ENCODE measurements around the gene ZNF417. TPM values are rescaled to one million over a fixed set of nuclear protein-coding genes. Genes with fewer than 3 reads are reported as not detected.

The ZNF417 gene
- total and polyA plus RNA-seq, 2 experiments from 2014 or later, result 6.0 to 19.4 TPM

DNA sequence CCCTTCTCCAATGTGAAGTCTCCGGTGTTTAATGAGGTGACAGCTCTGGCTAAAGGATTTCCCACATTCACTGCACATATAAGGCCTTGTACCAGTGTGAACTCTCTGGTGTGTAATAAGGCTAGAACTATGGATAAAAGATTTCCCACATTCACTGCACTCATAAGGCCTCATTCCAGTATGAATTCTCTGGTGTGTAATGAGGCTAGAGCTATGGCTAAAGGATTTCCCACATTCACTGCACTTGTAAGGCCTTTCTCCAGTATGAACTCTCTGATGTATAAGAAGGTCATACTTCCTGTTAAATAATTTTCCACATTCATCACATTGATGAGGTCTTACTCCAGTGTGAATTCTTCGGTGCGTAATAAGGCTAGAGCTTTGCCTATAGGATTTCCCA lies 25.2 kb upstream of the ZNF417 start:
- H3K27ac Mint-ChIP-seq, result no peak overlapping the region
- no peak overlapping the region for H2AFZ ChIP-seq
- peaks cover 21% of the 10 kb centered on the region for H4K20me1 ChIP-seq (replicated peaks; ENCODE audit: insufficient read depth)
- no peak overlapping the region for H3K4me3 ChIP-seq
- H3K36me3 ChIP-seq (ENCODE audit: insufficient read depth), result peaks cover 15% of the 10 kb centered on the region; the same call in 1 of the 2 replicates
- H3F3A ChIP-seq (replicated peaks; ENCODE audit: low read depth), result 0 out of 2 replicates have a peak, but pooled peaks cover 1% of the 10 kb centered on the region
- H3K27ac ChIP-seq (ENCODE audit: low read depth), result no peak overlapping the region
- peaks cover 6% of the 10 kb centered on the region for H3K27me3 Mint-ChIP-seq (ENCODE audit: insufficient read depth, low read depth, poor library complexity)
- H3K79me2 ChIP-seq (replicated peaks; ENCODE audit: insufficient read depth), result peaks cover 56% of the 10 kb centered on the region
- H3K9me3 Mint-ChIP-seq, result no peaks in the 10 kb centered on the region; the same call in 2 of the 3 replicates
- H3K9me2 ChIP-seq (ENCODE audit: insufficient read depth), result no peaks in the 10 kb centered on the region
- H3K4me2 ChIP-seq, result no peak overlapping the region
- no peak for DNase-seq (ENCODE audit: low spot score)
- peaks cover 10% of the 10 kb centered on the region for H3K4me1 Mint-ChIP-seq
- ATAC-seq, result no peak
- no peak overlapping the region for H3K4me3 Mint-ChIP-seq
- H3K27me3 ChIP-seq (ENCODE audit: insufficient read depth), result no peaks in the 10 kb centered on the region
- H3K4me1 ChIP-seq (ENCODE audit: insufficient read depth), result peaks cover 6% of the 10 kb centered on the region
- TF ChIP-seq, protein P1, sequence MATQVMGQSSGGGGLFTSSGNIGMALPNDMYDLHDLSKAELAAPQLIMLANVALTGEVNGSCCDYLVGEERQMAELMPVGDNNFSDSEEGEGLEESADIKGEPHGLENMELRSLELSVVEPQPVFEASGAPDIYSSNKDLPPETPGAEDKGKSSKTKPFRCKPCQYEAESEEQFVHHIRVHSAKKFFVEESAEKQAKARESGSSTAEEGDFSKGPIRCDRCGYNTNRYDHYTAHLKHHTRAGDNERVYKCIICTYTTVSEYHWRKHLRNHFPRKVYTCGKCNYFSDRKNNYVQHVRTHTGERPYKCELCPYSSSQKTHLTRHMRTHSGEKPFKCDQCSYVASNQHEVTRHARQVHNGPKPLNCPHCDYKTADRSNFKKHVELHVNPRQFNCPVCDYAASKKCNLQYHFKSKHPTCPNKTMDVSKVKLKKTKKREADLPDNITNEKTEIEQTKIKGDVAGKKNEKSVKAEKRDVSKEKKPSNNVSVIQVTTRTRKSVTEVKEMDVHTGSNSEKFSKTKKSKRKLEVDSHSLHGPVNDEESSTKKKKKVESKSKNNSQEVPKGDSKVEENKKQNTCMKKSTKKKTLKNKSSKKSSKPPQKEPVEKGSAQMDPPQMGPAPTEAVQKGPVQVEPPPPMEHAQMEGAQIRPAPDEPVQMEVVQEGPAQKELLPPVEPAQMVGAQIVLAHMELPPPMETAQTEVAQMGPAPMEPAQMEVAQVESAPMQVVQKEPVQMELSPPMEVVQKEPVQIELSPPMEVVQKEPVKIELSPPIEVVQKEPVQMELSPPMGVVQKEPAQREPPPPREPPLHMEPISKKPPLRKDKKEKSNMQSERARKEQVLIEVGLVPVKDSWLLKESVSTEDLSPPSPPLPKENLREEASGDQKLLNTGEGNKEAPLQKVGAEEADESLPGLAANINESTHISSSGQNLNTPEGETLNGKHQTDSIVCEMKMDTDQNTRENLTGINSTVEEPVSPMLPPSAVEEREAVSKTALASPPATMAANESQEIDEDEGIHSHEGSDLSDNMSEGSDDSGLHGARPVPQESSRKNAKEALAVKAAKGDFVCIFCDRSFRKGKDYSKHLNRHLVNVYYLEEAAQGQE (IDR thresholded peaks at IDR 0.05; ENCODE audit: unreplicated experiment), result no peak
- no peak for TF ChIP-seq NANOG (IDR thresholded peaks at IDR 0.05; ENCODE audit: borderline replicate concordance)
- no peak for TF ChIP-seq CREB1 (CRISPR knock-in tag; IDR thresholded peaks at IDR 0.05; ENCODE audit: low read depth)
- TF ChIP-seq, protein P2, sequence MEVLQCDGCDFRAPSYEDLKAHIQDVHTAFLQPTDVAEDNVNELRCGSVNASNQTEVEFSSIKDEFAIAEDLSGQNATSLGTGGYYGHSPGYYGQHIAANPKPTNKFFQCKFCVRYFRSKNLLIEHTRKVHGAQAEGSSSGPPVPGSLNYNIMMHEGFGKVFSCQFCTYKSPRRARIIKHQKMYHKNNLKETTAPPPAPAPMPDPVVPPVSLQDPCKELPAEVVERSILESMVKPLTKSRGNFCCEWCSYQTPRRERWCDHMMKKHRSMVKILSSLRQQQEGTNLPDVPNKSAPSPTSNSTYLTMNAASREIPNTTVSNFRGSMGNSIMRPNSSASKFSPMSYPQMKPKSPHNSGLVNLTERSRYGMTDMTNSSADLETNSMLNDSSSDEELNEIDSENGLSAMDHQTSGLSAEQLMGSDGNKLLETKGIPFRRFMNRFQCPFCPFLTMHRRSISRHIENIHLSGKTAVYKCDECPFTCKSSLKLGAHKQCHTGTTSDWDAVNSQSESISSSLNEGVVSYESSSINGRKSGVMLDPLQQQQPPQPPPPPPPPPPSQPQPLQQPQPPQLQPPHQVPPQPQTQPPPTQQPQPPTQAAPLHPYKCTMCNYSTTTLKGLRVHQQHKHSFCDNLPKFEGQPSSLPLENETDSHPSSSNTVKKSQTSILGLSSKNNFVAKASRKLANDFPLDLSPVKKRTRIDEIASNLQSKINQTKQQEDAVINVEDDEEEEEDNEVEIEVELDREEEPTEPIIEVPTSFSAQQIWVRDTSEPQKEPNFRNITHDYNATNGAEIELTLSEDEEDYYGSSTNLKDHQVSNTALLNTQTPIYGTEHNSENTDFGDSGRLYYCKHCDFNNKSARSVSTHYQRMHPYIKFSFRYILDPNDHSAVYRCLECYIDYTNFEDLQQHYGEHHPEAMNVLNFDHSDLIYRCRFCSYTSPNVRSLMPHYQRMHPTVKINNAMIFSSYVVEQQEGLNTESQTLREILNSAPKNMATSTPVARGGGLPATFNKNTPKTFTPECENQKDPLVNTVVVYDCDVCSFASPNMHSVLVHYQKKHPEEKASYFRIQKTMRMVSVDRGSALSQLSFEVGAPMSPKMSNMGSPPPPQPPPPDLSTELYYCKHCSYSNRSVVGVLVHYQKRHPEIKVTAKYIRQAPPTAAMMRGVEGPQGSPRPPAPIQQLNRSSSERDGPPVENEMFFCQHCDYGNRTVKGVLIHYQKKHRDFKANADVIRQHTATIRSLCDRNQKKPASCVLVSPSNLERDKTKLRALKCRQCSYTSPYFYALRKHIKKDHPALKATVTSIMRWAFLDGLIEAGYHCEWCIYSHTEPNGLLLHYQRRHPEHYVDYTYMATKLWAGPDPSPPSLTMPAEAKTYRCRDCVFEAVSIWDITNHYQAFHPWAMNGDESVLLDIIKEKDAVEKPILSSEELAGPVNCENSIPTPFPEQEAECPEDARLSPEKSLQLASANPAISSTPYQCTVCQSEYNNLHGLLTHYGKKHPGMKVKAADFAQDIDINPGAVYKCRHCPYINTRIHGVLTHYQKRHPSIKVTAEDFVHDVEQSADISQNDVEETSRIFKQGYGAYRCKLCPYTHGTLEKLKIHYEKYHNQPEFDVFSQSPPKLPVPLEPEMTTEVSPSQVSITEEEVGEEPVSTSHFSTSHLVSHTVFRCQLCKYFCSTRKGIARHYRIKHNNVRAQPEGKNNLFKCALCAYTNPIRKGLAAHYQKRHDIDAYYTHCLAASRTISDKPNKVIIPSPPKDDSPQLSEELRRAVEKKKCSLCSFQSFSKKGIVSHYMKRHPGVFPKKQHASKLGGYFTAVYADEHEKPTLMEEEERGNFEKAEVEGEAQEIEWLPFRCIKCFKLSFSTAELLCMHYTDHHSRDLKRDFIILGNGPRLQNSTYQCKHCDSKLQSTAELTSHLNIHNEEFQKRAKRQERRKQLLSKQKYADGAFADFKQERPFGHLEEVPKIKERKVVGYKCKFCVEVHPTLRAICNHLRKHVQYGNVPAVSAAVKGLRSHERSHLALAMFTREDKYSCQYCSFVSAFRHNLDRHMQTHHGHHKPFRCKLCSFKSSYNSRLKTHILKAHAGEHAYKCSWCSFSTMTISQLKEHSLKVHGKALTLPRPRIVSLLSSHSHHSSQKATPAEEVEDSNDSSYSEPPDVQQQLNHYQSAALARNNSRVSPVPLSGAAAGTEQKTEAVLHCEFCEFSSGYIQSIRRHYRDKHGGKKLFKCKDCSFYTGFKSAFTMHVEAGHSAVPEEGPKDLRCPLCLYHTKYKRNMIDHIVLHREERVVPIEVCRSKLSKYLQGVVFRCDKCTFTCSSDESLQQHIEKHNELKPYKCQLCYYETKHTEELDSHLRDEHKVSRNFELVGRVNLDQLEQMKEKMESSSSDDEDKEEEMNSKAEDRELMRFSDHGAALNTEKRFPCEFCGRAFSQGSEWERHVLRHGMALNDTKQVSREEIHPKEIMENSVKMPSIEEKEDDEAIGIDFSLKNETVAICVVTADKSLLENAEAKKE (CRISPR knock-in tag; IDR thresholded peaks at IDR 0.05), result no peak
- no peak for TF ChIP-seq ZNF331 (CRISPR knock-in tag; IDR thresholded peaks at IDR 0.05; ENCODE audit: low read depth)
- TF ChIP-seq, protein P3, sequence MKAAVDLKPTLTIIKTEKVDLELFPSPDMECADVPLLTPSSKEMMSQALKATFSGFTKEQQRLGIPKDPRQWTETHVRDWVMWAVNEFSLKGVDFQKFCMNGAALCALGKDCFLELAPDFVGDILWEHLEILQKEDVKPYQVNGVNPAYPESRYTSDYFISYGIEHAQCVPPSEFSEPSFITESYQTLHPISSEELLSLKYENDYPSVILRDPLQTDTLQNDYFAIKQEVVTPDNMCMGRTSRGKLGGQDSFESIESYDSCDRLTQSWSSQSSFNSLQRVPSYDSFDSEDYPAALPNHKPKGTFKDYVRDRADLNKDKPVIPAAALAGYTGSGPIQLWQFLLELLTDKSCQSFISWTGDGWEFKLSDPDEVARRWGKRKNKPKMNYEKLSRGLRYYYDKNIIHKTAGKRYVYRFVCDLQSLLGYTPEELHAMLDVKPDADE (IDR thresholded peaks at IDR 0.05), result no peak
- no peak for TF ChIP-seq POLR2AphosphoS5 (IDR thresholded peaks at IDR 0.05; ENCODE audit: low read depth)
- TF ChIP-seq ZNF114 (CRISPR knock-in tag; IDR thresholded peaks at IDR 0.05), result no peak
- TF ChIP-seq EZH2 (IDR thresholded peaks at IDR 0.05; ENCODE audit: low read depth, unreplicated experiment), result no peak
- TF ChIP-seq, protein P4, sequence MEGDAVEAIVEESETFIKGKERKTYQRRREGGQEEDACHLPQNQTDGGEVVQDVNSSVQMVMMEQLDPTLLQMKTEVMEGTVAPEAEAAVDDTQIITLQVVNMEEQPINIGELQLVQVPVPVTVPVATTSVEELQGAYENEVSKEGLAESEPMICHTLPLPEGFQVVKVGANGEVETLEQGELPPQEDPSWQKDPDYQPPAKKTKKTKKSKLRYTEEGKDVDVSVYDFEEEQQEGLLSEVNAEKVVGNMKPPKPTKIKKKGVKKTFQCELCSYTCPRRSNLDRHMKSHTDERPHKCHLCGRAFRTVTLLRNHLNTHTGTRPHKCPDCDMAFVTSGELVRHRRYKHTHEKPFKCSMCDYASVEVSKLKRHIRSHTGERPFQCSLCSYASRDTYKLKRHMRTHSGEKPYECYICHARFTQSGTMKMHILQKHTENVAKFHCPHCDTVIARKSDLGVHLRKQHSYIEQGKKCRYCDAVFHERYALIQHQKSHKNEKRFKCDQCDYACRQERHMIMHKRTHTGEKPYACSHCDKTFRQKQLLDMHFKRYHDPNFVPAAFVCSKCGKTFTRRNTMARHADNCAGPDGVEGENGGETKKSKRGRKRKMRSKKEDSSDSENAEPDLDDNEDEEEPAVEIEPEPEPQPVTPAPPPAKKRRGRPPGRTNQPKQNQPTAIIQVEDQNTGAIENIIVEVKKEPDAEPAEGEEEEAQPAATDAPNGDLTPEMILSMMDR (conservative IDR thresholded peaks at IDR 0.05; ENCODE audit: low read depth in 2 of 2), result no peak
- no peak for TF ChIP-seq EZH2phosphoT487 (IDR thresholded peaks at IDR 0.05; ENCODE audit: unreplicated experiment)
- TF ChIP-seq JUNB (IDR thresholded peaks at IDR 0.05; ENCODE audit: unreplicated experiment), result no peak
- TF ChIP-seq STAT1 (IDR thresholded peaks at IDR 0.05; ENCODE audit: unreplicated experiment), result no peak
- peaks cover 62% of the 10 kb centered on the region for H3K36me3 Mint-ChIP-seq (ENCODE audit: low read depth)
